Astrocyte of the hippocampus (primary cell): ENCODE data around the gene IRAG1.
A peak's percentile ranks its signal among the peaks of the same experiment; 100 is the strongest.
"Not testable (repeated sequence)": the region's sequence is repeated elsewhere in the genome, so short reads cannot be mapped to it uniquely, and the experiment has no call there.

Experiments used
- DNase-seq: peaks from one replicate; pipeline ENCODE4 v3.0.0; 2011; ENCODE audit warnings: low read depth, low spot score

IRAG1 gene

GRCh38 chr11:10709299-10710086, 15.9 kb upstream of the IRAG1 start:
- DNase-seq: no peak

- DNase-seq: no peak
Observed at GRCh38 chr11:10708131-10708530, 14.6 kb upstream of the IRAG1 start.

- DNase-seq: no peak
Observed at GRCh38 chr11:10701982-10702381, 8.4 kb upstream of the IRAG1 start.

- no peak for DNase-seq
Observed at GRCh38 chr11:10699072-10699471, 5.5 kb upstream of the IRAG1 start.

GRCh38 chr11:10697323-10697620, 3.7 kb upstream of the IRAG1 start:
- DNase-seq: no peak

GRCh38 chr11:10696468-10697322, 3.1 kb upstream of the IRAG1 start:
- no peak for DNase-seq

GRCh38 chr11:10695833-10696232, 2.3 kb upstream of the IRAG1 start:
- no peak for DNase-seq

GRCh38 chr11:10694486-10695239, 1.1 kb upstream of the IRAG1 start:
- peak; percentile 16 for DNase-seq

- DNase-seq: no peak
Observed at GRCh38 chr11:10692531-10693115, 932 bp downstream of the IRAG1 start.

- DNase-seq: peak; percentile 65
Observed at GRCh38 chr11:10688401-10688800, 5.2 kb downstream of the IRAG1 start.

GRCh38 chr11:10686311-10686710, 7.2 kb downstream of the IRAG1 start:
- DNase-seq: no peak

- no peak for DNase-seq
Observed at GRCh38 chr11:10683429-10683828, 10.1 kb downstream of the IRAG1 start.

GRCh38 chr11:10680956-10681487, 12.5 kb downstream of the IRAG1 start:
- DNase-seq: no peak

GRCh38 chr11:10680279-10680678, 13.3 kb downstream of the IRAG1 start:
- DNase-seq: not testable (repeated sequence)

GRCh38 chr11:10679644-10680043, 13.9 kb downstream of the IRAG1 start:
- no peak for DNase-seq

GRCh38 chr11:10678101-10678500, 15.5 kb downstream of the IRAG1 start:
- no peak for DNase-seq

- DNase-seq: no peak
Observed at GRCh38 chr11:10676919-10677318, 16.6 kb downstream of the IRAG1 start.

- DNase-seq: no peak
Observed at GRCh38 chr11:10674911-10675440, 18.6 kb downstream of the IRAG1 start.

- no peak for DNase-seq
Observed at GRCh38 chr11:10674440-10674855, 19.1 kb downstream of the IRAG1 start.

GRCh38 chr11:10673501-10674062, 20.0 kb downstream of the IRAG1 start:
- DNase-seq: no peak

GRCh38 chr11:10670099-10670498, 23.5 kb downstream of the IRAG1 start:
- DNase-seq: no peak
